HCT116 (cell line): ENCODE measurements around the gene SEMA5A. TPM values are rescaled to one million over a fixed set of nuclear protein-coding genes. Genes with fewer than 3 reads are reported as not detected.

Source experiments
- ATAC-seq: fragments of 200-7000 bp; cut with Tn5 transposase; 2 replicates; pipeline ENCODE4 v1.9.1; 2020; ENCODE audit warnings: mild to moderate bottlenecking, moderate library complexity
- BruUV-seq: library from RNA; stranded (reverse); fragments of 400-500 nt; replicated peaks from 2 replicates; lab custom pipeline; 2021; lab: Mats Ljungman, UMichigan
- CTCF ChIA-PET: fragments of 300-600 bp; sonication (Branson Sonifier 250); formaldehyde crosslinking; loops from one replicate; lab custom pipeline; 2021; ENCODE audit warnings: antibody characterized with exemption; lab: Charles Lee
- POLR2A ChIA-PET: fragments of 300-600, 350-600 bp; sonication (Branson Sonifier 250); formaldehyde crosslinking; loops from one replicate; lab custom pipeline; 2021; ENCODE audit warnings: antibody characterized with exemption; lab: Charles Lee
- RAD21 ChIA-PET, 2 experiments: fragments of 300-600 bp; sonication (Branson Sonifier 250); formaldehyde crosslinking; loops; one replicate each; lab custom pipeline; 2023; ENCODE audit warnings: low total read pairs in 2 of 2; ENCODE audit not compliant: uncharacterized antibody in 2 of 2, unreplicated experiment in 2 of 2, low non-redundant PET in 1 of 2; lab: Charles Lee
- DNase-seq: peaks from one replicate; pipeline ENCODE4 v3.0.0-alpha.2; 2010; ENCODE audit warnings: low read depth, low spot score
- H2AFZ ChIP-seq: fragments of 200-600 bp; shearing (Covaris generic), sonication (generic); 2 replicates; pipeline ENCODE4 v1.6.1; 2017; ENCODE audit warnings: low read depth, mixed run types, mixed read lengths, antibody characterized with exemption, low read length; ENCODE audit not compliant: poor library complexity, severe bottlenecking
- H3K27ac ChIP-seq: 2 replicates; pipeline ENCODE4 v1.5.1; 2012; ENCODE audit warnings: low read depth, low read length
- H3K27me3 ChIP-seq: fragments of 200-600 bp; sonication (generic); 2 replicates; pipeline ENCODE4 v1.6.1; 2016; ENCODE audit warnings: mixed run types, low read length, mixed read lengths; ENCODE audit not compliant: insufficient read depth
- H3K36me3 ChIP-seq, 2 experiments: fragments of 200-500 bp in 1 of 2; fragments of 200-600 bp in 1 of 2; sonication (Bioruptor generic) in 1 of 2; sonication (generic) in 1 of 2; 2 replicates each; pipeline versions ENCODE4 v1.5.1 to v1.6.1; 2014 to 2016; ENCODE audit warnings: low read length in 2 of 2, inconsistent platforms in 1 of 2, mixed read lengths in 1 of 2, mixed run types in 1 of 2; ENCODE audit not compliant: insufficient read depth in 2 of 2, control insufficient read depth in 1 of 2
- H3K4me1 ChIP-seq, 2 experiments: fragments of 200-600 bp in 1 of 2; sonication (generic) in 1 of 2; 2 replicates each; pipeline versions ENCODE4 v1.5.1 to v1.6.1; 2012 to 2017; ENCODE audit warnings: low read length in 2 of 2, inconsistent platforms in 1 of 2, mild to moderate bottlenecking in 1 of 2, mixed read lengths in 1 of 2, mixed run types in 1 of 2, moderate library complexity in 1 of 2; ENCODE audit not compliant: insufficient read depth in 2 of 2, control insufficient read depth in 1 of 2
- H3K4me2 ChIP-seq: fragments of 200-600 bp; sonication (generic); 2 replicates; pipeline ENCODE4 v1.6.1; 2017; ENCODE audit warnings: mixed run types, low read length, mixed read lengths
- H3K4me3 ChIP-seq, 2 experiments: fragments of 200-600 bp in 1 of 2; sonication (generic) in 1 of 2; replicated peaks in 1 of 2; 2 replicates each; pipeline ENCODE4 v1.5.1; 2011 to 2016; ENCODE audit warnings: low read length in 2 of 2, control low read depth in 1 of 2, low read depth in 1 of 2, mild to moderate bottlenecking in 1 of 2, mixed read lengths in 1 of 2, mixed run types in 1 of 2
- H3K79me2 ChIP-seq: fragments of 200-600 bp; sonication (generic); 2 replicates; pipeline ENCODE4 v1.6.1; 2017; ENCODE audit warnings: mild to moderate bottlenecking, mixed run types, low read length, moderate library complexity, mixed read lengths; ENCODE audit not compliant: insufficient read depth
- H3K9ac ChIP-seq: fragments of 200-600 bp; sonication (generic); 2 replicates; pipeline ENCODE4 v1.6.1; 2016; ENCODE audit warnings: low read length, mixed read lengths
- H3K9me2 ChIP-seq: fragments of 200-600 bp; sonication (generic), shearing (Covaris generic); 2 replicates; pipeline ENCODE4 v1.6.1; 2017; ENCODE audit warnings: mixed run types, mild to moderate bottlenecking, moderate library complexity; ENCODE audit not compliant: insufficient read depth
- H3K9me3 ChIP-seq, 2 experiments: fragments of 200-500 bp in 1 of 2; fragments of 200-600 bp in 1 of 2; sonication (Bioruptor generic) in 1 of 2; sonication (generic) in 1 of 2; 2 replicates each; pipeline ENCODE4 v1.6.1; 2014 to 2017; ENCODE audit warnings: low read length in 2 of 2, mixed read lengths in 2 of 2, inconsistent platforms in 1 of 2, low read depth in 1 of 2, mild to moderate bottlenecking in 1 of 2, mixed run types in 1 of 2, moderate library complexity in 1 of 2; ENCODE audit not compliant: control insufficient read depth in 1 of 2, insufficient read depth in 1 of 2
- H4K20me1 ChIP-seq: fragments of 200-600 bp; sonication (generic), shearing (Covaris generic); 2 replicates; pipeline ENCODE4 v1.6.1; 2017; ENCODE audit warnings: mixed run types, mild to moderate bottlenecking, moderate library complexity; ENCODE audit not compliant: insufficient read depth
- ELF1 ChIP-seq: IDR thresholded peaks from 2 replicates; pipeline ENCODE4 v1.6.1; 2012; ENCODE audit warnings: low read depth, borderline replicate concordance
- EZH2 ChIP-seq: fragments of 200-600 bp; sonication (generic); IDR thresholded peaks from 2 replicates; pipeline ENCODE4 v1.6.1; 2017; ENCODE audit warnings: antibody characterized with exemption, mixed run types
- EZH2phosphoT487 ChIP-seq: fragments of 200-600 bp; IDR thresholded peaks from 2 replicates; pipeline ENCODE4 v1.6.1; 2018; ENCODE audit warnings: antibody characterized with exemption, borderline replicate concordance
- FOSL1 ChIP-seq: IDR thresholded peaks from 2 replicates; pipeline ENCODE4 v1.6.1; 2012; ENCODE audit warnings: low read depth
- JUND ChIP-seq: IDR thresholded peaks from 2 replicates; pipeline ENCODE4 v1.6.1; 2012
- POLR2A ChIP-seq: IDR thresholded peaks from 2 replicates; pipeline ENCODE4 v1.7.0; 2011; ENCODE audit warnings: borderline replicate concordance; ENCODE audit not compliant: insufficient read depth, insufficient read length; ENCODE audit errors: extremely low read depth
- POLR2AphosphoS5 ChIP-seq: IDR thresholded peaks from 2 replicates; pipeline ENCODE4 v1.6.1; 2011; ENCODE audit warnings: mild to moderate bottlenecking, low read depth, low read length, moderate library complexity
- RAD21 ChIP-seq: IDR thresholded peaks from 2 replicates; pipeline ENCODE4 v1.6.1; 2012; ENCODE audit warnings: low read depth, mild to moderate bottlenecking
- YY1 ChIP-seq: IDR thresholded peaks from 2 replicates; pipeline ENCODE4 v1.6.1; 2011; ENCODE audit warnings: low read length, low read depth, moderate library complexity, mild to moderate bottlenecking; ENCODE audit not compliant: insufficient replicate concordance; ENCODE audit errors: extremely low read depth
- ZBTB33 ChIP-seq: IDR thresholded peaks from 2 replicates; pipeline ENCODE4 v1.6.1; 2011; ENCODE audit warnings: mild to moderate bottlenecking, low read length, moderate library complexity; ENCODE audit not compliant: insufficient replicate concordance; ENCODE audit errors: extremely low read depth
- ZFX ChIP-seq: fragments of 450-650 bp; IDR thresholded peaks from 2 replicates; pipeline ENCODE4 v1.6.1; 2017
- intact Hi-C: fragments of 100-400 bp; cut with micrococcal nuclease; formaldehyde crosslinking; loops from 2 replicates; pipeline ENCODE4 v1.10.0; 2022
- total RNA-seq: library from RNA; stranded (reverse); gene quantifications from one replicate; pipeline ENCODE4 v1.2.1, GENCODE V29; 2021; ENCODE audit not compliant: unreplicated experiment
- TF ChIP-seq, protein P1 (sequence below): IDR thresholded peaks from 2 replicates; pipeline ENCODE4 v1.6.1; 2012; ENCODE audit warnings: low read depth
- TF ChIP-seq, protein P2 (sequence below): IDR thresholded peaks from 2 replicates; pipeline ENCODE4 v1.6.1; 2012

Gene SEMA5A
- total RNA-seq, 1 experiment from 2014 or later, result 0.02 TPM

- TF ChIP-seq, protein P1, sequence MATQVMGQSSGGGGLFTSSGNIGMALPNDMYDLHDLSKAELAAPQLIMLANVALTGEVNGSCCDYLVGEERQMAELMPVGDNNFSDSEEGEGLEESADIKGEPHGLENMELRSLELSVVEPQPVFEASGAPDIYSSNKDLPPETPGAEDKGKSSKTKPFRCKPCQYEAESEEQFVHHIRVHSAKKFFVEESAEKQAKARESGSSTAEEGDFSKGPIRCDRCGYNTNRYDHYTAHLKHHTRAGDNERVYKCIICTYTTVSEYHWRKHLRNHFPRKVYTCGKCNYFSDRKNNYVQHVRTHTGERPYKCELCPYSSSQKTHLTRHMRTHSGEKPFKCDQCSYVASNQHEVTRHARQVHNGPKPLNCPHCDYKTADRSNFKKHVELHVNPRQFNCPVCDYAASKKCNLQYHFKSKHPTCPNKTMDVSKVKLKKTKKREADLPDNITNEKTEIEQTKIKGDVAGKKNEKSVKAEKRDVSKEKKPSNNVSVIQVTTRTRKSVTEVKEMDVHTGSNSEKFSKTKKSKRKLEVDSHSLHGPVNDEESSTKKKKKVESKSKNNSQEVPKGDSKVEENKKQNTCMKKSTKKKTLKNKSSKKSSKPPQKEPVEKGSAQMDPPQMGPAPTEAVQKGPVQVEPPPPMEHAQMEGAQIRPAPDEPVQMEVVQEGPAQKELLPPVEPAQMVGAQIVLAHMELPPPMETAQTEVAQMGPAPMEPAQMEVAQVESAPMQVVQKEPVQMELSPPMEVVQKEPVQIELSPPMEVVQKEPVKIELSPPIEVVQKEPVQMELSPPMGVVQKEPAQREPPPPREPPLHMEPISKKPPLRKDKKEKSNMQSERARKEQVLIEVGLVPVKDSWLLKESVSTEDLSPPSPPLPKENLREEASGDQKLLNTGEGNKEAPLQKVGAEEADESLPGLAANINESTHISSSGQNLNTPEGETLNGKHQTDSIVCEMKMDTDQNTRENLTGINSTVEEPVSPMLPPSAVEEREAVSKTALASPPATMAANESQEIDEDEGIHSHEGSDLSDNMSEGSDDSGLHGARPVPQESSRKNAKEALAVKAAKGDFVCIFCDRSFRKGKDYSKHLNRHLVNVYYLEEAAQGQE, result no peak
- no peak for TF ChIP-seq EZH2
Measured at GRCh38 chr5:9500193-9500592, 45.7 kb downstream of the SEMA5A start (continued).

DNA sequence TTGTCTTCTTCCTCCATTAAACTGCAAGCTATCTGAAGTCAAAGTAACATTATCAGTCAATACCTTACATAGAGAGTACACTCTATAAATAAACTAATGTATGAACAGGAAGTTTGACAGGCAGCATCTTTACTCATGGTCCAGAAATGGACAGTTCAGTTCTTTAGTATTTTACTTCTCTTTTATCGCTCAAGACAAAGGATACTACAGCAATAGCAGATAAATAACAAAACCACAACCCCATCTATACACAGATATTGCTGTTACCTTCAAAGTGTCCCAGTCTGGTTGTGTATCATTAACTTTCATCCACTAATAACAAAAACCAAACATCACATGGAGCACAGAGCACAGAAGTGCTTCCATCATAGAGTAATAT is 46.4 kb downstream of the SEMA5A start:
- H3K79me2 ChIP-seq, result no peaks in the 10 kb centered on the region
- no peak overlapping the region for H3K9ac ChIP-seq
- no peak overlapping the region for H3K4me3 ChIP-seq
- no peaks in the 10 kb centered on the region for H3K36me3 ChIP-seq
- no peaks in the 10 kb centered on the region for H3K4me1 ChIP-seq
- ChIA-PET POLR2A (no interaction called here), RAD21 (no interaction called here), CTCF (no interaction called here)
- H3K27ac ChIP-seq, result no peak overlapping the region
- H3K4me2 ChIP-seq, result no peak overlapping the region
- H3K27me3 ChIP-seq, result no peaks in the 10 kb centered on the region
- no peaks in the 10 kb centered on the region for H4K20me1 ChIP-seq
- ATAC-seq, result no peak
- H2AFZ ChIP-seq, result no peak overlapping the region
- BruUV-seq, result no TSS peak
- no peaks in the 10 kb centered on the region for H3K9me2 ChIP-seq
- intact Hi-C loops, result no loop called here
- H3K9me3 ChIP-seq, result peaks cover 0 to 27% of the 10 kb centered on the region in 2 experiments; a peak in 2 of 4 replicates
- DNase-seq, result no peak
- TF ChIP-seq EZH2phosphoT487 (no peak), ZBTB33 (no peak), JUND (no peak), POLR2A (no peak), ELF1 (no peak), POLR2AphosphoS5 (no peak), FOSL1 (no peak), YY1 (no peak), RAD21 (no peak), ZFX (no peak)
- TF ChIP-seq, protein P2, sequence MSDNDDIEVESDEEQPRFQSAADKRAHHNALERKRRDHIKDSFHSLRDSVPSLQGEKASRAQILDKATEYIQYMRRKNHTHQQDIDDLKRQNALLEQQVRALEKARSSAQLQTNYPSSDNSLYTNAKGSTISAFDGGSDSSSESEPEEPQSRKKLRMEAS, result no peak
- TF ChIP-seq, protein P1, result no peak
